ENCODE data around the gene ARSJ. TPM values are rescaled to one million over a fixed set of nuclear protein-coding genes. Genes with fewer than 3 reads are reported as not detected.

Gene ARSJ
- total RNA-seq, 6 experiments from 2014 or later = 0.90 to 7.7 (median 2.3) TPM

- no peaks in the 10 kb centered on the region for H3K36me3 ChIP-seq
- H3K4me1 ChIP-seq = no peaks in the 10 kb centered on the region
- H3K27me3 ChIP-seq = no peaks in the 10 kb centered on the region
- ATAC-seq (peak; percentile 38 to 54 (median 52)), DNase-seq (no peak)
- TF ChIP-seq POLR2A (IDR thresholded peaks at IDR 0.05) (no peak), CTCF (IDR thresholded peaks at IDR 0.05) (no peak)
- H3K9me3 ChIP-seq = no peaks in the 10 kb centered on the region
- intact Hi-C loops (cut with DNase I) = no loop called here
- no peak overlapping the region for H3K27ac ChIP-seq
- WGBS (ENCODE audit: insufficient coverage, low coverage, low lambda C conversion rate, missing lambda C conversion rate) = 18% methylated on average over 3 of the region's 3 CpGs
- no peak overlapping the region for H3K4me3 ChIP-seq
Observed at GRCh38 chr4:113880240-113881028, 99.0 kb downstream of the ARSJ start.

GRCh38 chr4:113878668-113879067 is 100.8 kb downstream of the ARSJ start:
- ATAC-seq (no peak), DNase-seq (no peak)
- Histone ChIP-seq H3K27me3 (no peaks in the 10 kb centered on the region), H3K36me3 (no peaks in the 10 kb centered on the region), H3K27ac (no peak overlapping the region), H3K4me1 (no peaks in the 10 kb centered on the region), H3K4me3 (no peak overlapping the region), H3K9me3 (no peaks in the 10 kb centered on the region)
- TF ChIP-seq CTCF (IDR thresholded peaks at IDR 0.05) = peak in 1 of 4 donors; percentile 7
- no peak for TF ChIP-seq POLR2A (IDR thresholded peaks at IDR 0.05)
- WGBS (ENCODE audit: insufficient coverage, low coverage, low lambda C conversion rate, missing lambda C conversion rate) = 42% methylated on average over 3 of the region's 3 CpGs
- intact Hi-C loops (cut with DNase I) = no loop called here

GRCh38 chr4:113874480-113874879 is 105.0 kb downstream of the ARSJ start:
- TF ChIP-seq CTCF (IDR thresholded peaks at IDR 0.05) = no peak
- TF ChIP-seq POLR2A (IDR thresholded peaks at IDR 0.05) = no peak

GRCh38 chr4:113873508-113873907 is 105.9 kb downstream of the ARSJ start:
- no peak overlapping the region for H3K27ac ChIP-seq
- no peaks in the 10 kb centered on the region for H3K9me3 ChIP-seq
- intact Hi-C loops (cut with DNase I) = no loop called here
- ATAC-seq = no peak
- no peak for TF ChIP-seq CTCF (IDR thresholded peaks at IDR 0.05)
- TF ChIP-seq POLR2A (IDR thresholded peaks at IDR 0.05) = no peak
- no peak for DNase-seq
- no peak overlapping the region for H3K4me3 ChIP-seq
- no peaks in the 10 kb centered on the region for H3K4me1 ChIP-seq
- H3K27me3 ChIP-seq = no peaks in the 10 kb centered on the region
- no peaks in the 10 kb centered on the region for H3K36me3 ChIP-seq

More at GRCh38 chr4:113874480-113874879, 105.0 kb downstream of the ARSJ start:
- intact Hi-C loops (cut with DNase I) = no loop called here
- Histone ChIP-seq H3K27me3 (no peaks in the 10 kb centered on the region), H3K27ac (no peak overlapping the region), H3K4me1 (no peaks in the 10 kb centered on the region), H3K4me3 (no peak overlapping the region), H3K36me3 (no peaks in the 10 kb centered on the region), H3K9me3 (no peaks in the 10 kb centered on the region)
- DNase-seq (no peak), ATAC-seq (no peak)
- WGBS (ENCODE audit: insufficient coverage, low coverage, low lambda C conversion rate, missing lambda C conversion rate) = 53% methylated on average over 1 of the region's 1 CpG

Data from right lobe of liver (tissue), 6 donors.